GM12875 (cell line): Measurements from ENCODE around the gene DFFB.

Experiments used
- H3K4me3 ChIP-seq: one replicate; pipeline ENCODE4 v1.5.1; 2011; ENCODE audit warnings: low read depth, low read length, control low read depth
- CTCF ChIP-seq: IDR thresholded peaks from 2 replicates; pipeline ENCODE4 v1.5.1; 2011; ENCODE audit warnings: low read depth, mild to moderate bottlenecking, control low read depth, inconsistent platforms, low read length, moderate library complexity, borderline replicate concordance; ENCODE audit not compliant: insufficient read depth

The DFFB gene

GRCh38 chr1:3931007-3931912, 74.0 kb downstream of the DFFB start:
- no peak for TF ChIP-seq CTCF

GRCh38 chr1:3932156-3932919, 75.1 kb downstream of the DFFB start:
- no peak overlapping the region for H3K4me3 ChIP-seq
- TF ChIP-seq CTCF = no peak

More at GRCh38 chr1:3931007-3931912, 74.0 kb downstream of the DFFB start:
- no peak overlapping the region for H3K4me3 ChIP-seq
